Tongue (tissue), 2 donors: ENCODE results near the gene ROBO1. TPM values are rescaled to one million over a fixed set of nuclear protein-coding genes. Genes with fewer than 3 reads are reported as not detected.
A peak's percentile ranks its signal among the peaks of the same experiment; 100 is the strongest.

ENCODE experiments used
- DNase-seq: peaks from one replicate; pipeline ENCODE4 v3.0.0-alpha.2; 2015
- total RNA-seq: library from RNA; depleted of rRNA; stranded (reverse); fragments of >200 nt; gene quantifications from one replicate; pipeline ENCODE4 v1.2.3, GENCODE V29; 2014

Gene ROBO1
- total RNA-seq, 1 donor from 2014 or later = 79.3 TPM

DNA sequence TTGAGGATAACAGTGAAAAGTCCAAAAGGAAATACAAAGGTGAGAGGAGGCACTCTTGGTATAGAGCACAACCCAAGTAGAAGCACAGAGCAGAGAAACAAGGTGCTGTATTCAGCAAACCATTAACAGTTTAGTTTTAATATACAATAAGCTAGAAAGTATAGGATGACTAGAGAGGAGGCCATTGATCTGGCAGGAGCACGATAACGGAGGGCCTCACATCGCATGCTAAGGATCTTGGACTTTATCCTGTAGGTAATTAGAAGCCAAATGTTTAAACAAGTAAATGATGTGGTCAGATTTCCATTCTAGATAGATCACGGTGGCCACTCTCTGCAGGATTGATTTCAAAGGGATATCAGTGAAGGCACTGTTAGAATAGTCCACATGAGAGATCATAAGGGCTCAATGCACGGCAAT lies 935.0 kb downstream of the ROBO1 start:
- DNase-seq = no peak

DNA sequence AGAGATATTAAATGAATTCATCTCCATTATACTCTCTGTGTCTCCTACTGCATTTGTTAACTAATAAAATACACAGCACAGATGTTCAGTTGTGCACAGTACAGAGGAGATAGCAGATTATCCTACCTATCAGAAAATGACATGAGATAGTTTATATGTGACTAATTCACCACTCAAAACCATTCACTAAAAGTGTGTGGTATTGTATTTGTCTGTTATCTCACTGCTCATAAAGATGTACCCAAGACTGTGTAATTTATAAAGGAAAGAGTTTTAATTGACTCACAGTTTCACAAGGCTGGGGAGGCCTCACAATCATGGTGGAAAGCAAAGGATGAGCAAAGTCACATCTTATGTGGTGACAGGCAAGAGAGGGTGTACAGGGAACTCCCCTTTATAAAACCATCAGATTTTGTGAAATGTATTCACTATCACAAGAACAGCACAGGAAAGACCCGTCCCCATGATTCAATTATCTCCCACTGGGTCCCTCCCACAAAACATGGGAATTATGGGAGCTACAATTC lies 936.3 kb downstream of the ROBO1 start:
- DNase-seq = no peak

DNA sequence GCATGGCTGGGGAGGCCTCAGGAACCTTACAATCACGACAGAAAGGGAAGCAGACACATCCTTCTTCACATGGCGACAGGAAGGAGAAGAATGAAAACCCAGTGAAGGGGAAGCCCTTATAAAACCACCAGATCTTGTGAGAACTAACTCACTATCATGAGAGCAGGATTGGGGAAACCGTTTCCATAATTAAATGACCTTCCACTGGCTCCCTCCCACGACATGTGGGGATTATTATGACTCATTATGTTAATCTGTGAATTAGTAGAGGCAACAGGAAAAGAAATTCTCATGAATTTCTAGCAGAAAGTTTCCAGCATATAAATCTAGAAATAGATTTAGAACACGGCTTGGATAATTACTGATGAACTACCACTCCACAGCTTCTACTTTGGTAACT lies 937.3 kb downstream of the ROBO1 start:
- DNase-seq = no peak

DNA sequence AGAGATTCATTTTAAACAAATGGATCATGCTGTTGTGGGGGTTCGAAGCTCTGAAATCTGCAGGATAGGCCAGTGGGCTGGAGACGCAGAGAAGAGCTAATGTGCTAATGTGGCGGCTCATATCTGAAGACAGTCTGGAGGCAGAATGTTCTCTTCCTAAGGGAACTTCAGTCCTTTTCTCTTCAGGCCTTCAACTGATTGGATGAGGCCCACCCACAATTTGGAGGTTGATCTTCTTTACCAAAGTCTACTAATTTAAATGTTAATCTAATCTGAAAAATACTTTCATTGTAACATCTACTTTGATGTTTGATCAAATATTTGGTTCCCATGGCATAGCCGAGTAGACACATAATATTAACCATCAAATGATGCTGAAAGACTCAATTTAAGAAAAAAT lies 940.2 kb downstream of the ROBO1 start:
- DNase-seq = no peak

DNA sequence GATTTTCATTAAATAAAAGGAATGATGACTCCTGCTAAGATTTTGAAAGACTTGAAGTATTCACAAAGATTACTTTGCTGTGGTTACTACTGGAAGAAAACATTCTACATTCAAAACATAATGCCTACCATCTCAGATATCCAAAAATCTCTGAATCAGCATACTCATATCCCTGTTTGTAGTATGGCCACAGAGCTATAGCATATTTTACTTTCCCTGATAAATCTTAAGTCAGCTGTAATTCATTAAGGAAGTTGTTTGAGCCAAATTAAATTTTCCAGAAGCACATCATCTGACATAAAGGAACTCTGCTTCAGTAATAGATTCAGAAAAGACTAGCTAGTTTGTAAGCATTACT lies 942.0 kb downstream of the ROBO1 start:
- DNase-seq = peak; percentile 16

DNA sequence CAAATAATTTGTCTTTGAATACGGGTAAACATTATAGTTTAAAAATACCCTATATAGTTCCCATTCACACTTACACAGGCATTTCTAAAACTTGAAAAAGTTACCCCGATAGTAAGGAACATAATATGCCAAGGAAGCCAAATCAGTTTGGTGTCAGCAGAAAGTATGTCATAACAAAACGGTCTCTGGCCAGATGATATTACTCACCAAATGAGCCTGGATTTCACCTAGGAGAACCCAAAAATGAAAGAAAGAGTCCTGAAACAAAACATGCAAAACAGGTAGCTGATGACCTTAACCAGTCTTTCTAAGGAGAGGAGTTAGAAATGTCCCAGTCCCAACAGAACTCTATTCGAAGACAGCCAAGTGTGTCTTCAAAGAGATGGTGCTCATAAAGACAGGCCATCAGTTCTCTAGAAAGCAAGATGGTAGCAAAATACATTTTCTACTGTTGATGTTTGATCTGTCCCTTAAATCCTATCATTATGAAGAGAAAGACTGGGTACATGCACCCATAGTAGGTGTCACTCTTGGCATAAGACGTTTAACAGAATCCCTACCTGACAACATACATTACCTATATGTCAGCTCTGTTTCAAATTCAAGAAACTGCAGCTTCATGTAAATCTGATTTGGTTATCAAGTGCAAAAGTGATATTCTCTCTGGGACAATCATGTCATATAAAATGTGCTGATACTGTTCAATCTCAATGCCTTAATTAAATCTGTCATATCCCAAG lies 942.5 kb downstream of the ROBO1 start:
- no peak for DNase-seq

DNA sequence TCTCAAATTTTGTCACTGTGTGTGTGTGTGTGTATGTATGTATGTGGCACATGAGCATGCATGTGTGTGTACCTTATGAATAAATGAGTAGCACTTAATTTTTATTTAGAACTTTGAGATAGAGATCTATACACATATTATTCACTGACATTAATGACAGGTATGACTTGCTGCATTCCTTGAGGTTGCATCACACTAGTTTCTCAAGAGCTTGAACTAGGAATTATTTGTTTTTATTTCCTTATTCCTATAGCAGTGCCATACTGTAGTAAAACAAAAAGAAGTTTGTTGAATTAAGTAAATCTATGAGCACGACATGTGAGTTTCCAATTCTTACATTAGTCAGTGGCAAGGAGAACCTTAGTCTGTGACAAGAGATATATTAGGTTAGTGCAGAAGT lies 943.9 kb downstream of the ROBO1 start:
- no peak for DNase-seq

DNA sequence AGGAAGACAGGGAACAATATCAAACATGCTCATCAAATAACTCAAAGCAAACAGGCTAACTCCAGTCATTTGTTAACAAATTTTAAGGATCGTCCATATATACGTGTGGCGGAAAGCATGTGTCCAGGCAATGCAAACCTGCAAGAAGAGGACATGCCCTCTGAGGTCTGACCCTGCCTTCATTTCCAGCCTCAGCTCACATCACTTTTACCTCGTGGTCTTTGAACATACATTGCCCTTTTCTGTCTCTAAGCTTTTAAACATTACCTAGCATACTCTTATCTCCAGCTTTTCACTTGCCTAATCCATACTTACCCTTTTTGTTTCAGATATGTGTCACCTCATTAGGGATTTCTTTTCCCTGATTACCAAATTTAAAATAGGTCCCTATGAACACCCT lies 944.4 kb downstream of the ROBO1 start:
- DNase-seq = no peak

DNA sequence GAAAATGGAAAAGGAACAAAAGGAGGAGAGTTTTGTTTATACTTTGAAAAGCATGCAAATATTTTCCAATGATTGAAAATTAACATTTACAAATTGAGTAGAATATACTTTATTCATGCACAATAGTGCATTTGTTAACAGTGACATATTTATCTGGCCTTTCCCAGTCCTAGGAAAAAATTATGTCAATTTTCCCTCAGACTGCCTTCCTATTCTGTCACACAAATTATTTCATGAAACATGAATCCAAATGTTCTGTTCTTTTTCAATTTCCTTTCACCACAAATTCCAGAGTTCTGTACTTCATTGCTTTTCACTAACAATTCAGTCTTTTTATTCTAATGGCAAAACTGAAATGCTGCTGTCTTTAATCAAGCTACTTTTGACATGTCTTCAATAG lies 945.1 kb downstream of the ROBO1 start:
- DNase-seq = peak; percentile 68

DNA sequence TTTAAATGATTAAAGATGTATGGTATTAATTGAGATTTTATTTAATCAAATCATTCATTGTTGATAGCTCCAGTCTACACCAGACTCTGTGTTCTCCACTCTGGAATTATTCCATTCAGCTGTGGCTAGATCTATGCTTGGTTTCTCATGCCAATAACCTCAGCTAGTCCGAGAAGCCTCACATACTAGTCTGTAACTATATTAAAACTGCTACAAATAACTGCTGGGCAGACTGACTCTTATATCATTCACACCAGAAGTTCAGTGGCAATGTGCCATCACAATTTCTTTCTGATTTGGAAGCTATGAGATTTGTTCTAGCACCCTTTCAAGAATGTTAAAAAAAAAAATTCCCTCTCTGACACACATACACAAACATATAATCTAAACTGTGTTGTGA lies 947.3 kb downstream of the ROBO1 start:
- peak; percentile 35 for DNase-seq

DNA sequence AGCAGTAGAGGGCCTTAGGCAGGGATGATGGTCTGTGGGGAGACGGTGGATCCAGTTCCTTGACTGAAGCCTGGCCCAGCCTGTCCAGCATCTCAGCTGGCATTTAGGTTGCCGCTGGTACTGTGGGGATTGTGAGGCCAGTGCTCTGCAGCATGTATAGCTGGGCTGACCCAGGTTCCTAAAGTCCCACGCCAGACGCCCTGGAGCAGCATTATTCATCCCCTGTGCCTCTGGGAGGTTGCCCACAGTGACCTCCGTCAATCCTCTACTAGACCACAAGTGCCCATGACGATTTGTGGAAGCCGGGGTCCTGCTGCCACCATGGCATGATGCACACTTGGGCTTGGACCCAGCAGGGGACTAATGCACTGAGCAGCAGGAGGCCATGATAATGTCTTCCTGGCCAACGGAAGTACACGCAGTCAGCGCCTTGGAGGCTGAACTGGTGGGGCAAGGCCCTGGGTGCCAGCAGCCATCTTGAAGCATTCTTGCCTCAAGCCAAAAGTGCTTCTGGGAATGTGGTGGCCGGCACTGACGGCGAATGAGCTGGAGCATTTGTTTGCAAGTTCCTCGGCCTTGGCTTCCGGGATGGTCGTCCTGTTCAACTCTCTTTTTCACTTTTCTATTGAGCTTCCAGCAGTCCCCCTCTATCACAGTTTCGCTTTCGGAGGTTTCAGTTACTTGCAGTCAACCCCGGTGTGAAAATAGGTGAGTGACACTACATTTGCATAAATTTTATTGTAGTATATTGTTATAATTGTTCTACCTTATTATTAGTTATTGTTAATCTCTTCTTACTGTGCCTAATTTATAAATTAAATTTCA lies 949.4 kb downstream of the ROBO1 start:
- DNase-seq = no peak

DNA sequence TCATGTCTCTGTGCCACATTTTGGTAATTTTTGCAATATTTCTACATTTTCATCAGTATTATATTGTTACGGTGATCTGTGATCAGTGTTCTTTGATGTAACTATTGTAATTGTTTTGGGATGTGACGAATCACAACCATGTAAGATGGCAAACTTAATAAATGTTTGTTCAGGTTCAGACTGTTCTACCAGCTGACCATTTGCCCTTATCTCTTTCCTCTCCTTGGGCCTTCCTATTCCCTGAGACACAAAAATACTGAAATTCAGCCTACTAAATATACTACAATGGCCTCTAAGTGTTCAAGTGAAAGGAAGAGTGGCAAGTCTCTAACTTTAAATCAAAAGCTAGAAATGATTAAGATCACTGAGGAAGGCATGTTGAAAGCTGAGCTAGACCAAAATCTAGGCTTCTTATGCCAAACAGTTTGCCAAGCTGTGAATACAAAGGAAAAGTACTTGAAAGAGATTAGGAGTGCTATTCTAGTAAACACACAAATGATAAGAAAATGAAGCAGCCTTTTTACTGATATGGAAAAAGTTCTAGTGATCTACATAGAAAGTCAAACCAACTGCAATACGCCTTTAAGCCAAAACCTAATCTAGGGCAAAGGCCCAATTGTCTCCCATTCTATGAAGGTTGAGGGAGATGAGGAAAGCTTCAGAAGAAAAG lies 952.8 kb downstream of the ROBO1 start:
- DNase-seq = no peak

DNA sequence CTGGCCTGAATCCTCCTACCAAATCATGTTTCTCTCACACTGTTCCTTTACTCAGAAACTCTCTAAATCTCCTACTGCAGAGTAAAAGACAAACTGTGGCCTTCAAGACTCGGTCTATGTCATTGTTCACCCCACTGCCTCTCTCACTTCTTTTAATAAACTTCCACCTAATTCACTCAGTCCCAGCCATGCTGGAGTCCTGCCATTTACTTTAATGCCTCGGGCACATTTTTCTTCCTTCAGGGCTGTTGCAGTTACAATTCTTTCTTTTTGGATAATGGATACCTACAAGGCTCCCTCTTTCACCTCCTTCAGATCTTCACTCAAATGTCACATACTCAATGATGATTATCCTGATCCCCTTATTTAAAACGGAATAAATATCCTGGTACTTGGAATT lies 955.6 kb downstream of the ROBO1 start:
- no peak for DNase-seq

DNA sequence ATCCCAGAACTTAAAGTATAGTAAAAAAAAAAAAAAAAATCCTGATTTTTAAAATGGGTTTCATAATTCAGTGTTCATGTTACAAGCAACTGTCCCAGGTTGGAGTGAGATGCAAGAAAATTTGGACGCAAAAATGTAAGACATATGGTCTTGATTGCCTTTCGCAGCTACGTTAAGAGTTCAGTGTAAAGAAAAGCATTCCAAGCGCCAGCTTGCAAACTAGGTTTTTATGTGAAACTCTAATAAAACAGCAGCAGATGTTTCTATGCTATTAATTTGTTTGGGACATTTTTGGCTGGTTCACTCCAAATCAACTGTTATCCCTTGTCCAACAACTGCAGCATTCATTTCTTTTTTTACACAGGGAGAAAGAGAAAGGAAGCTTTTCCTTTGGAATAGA lies 957.8 kb downstream of the ROBO1 start:
- peak; percentile 94 for DNase-seq

DNA sequence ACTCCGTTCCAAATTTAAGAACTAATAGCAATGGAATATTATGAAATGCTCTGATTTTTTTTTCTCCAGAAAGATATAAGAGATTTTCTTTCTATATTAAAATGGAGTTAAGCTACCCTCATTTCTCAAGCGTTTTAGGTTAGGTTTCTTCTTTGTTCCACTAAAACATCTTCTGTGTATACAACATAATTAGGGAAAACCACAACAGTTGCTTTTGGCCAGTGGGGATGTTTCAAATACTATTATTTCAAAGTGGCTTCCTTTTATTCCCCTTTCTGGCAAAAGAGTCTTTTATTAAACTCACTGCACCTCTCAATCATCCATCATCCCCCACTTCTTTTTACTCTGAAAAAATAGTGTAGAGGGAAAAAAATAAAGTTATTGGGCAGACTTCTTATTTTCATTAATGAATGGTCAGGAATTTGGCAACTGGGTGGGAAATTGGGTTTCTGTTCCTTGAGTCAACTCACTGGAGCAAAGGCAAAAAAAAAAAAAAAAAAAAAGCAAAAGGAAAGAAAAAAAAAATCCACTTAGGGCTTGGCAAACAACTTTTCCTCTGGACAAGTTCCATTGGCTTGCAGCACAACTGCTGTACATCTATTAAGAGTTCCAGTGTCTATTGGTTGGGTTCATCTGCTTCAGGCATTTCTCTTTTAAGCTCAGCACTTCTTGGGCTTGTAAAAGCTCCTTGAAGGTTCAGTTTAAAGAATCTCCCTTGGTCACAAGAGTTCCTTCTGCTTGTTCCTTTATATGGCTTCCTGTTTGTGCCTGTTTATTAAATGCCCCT lies 963.4 kb downstream of the ROBO1 start:
- DNase-seq = peak; percentile 83

DNA sequence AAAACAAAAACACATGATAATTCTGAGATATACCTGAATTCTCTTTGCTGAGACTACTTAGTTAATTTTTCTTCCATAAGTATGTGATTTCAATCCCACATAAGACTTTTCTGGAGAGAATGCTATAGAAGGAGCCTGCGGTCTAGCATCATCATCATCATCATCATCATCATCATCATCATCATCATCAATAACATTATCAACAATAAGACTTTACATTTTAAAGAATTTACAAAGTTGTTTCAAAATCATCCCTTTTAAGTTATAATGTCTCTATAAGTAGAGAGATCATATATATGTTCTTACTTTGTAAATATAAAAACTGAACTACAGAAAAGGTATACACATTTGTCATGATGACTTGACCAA lies 965.3 kb downstream of the ROBO1 start:
- DNase-seq = no peak

DNA sequence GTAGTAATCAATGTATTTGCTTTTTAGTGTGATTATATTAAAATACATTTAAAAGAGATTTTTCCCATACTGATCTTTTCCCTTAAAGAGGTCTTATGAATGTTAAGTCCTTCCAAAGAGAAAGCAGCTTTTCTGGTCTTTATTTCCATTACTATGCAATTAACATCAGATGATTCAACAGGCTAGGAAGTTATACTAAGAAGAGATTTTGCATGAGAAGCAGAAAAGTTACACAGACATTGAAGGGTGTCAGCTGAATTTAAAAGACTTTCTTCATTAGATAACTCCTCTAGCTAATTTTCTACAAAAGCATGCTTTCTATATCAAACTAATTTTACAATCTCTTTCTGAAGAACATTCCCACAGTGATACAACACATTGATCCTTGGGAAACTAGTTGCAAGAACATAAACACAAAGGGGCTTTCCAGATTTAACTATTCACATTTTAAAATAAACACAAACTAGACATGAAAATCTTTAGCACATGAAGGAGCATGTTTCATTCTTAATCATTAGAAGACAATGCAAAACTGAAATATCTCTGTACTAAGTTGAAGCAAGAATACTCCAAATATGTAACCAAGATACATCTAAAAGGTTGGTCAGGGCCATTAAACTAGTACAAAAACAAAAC lies 965.8 kb downstream of the ROBO1 start:
- no peak for DNase-seq

DNA sequence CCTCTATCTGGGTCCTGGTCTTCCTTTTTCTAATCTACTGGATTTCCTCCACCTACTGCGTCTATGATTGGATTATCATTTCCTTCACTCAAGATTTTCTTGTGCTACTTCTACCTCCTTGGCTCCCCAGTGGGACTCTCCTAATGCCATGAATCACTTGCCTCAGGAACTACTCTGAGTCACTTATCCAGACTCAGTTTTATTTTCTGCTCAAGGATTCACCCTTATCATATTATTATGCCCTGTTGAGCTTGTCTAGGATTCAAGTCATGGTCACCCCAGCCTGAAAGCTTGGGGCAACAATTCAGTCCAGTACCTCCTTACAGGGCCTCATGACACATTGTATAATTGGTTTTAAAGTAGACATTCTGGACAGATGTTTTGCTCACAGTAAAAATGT lies 968.1 kb downstream of the ROBO1 start:
- no peak for DNase-seq

DNA sequence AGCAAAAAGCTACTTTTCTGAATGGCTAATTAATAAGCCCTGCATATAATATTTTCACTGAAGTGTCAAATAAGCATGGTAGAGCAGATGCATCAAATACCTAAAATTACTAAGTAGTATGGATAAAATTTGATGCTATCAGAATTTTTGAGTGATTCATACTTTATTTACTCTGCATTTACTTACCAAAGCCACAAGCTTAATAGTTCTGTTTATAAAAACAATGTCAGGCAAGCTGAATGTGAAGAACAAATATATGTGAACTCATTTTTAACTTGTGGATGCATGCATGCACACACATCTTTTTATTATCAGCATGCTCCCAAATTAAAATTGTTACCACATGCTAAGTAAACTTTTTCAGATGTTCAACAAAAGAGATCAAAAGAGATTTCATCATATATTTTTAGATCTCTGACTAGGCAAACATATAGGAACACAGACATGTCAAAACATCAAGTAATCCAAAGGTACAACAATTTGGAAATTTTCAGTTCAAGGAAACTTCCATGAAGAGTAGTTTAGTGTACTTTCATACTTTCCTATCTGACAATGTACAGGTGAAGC lies 969.4 kb downstream of the ROBO1 start:
- DNase-seq = peak; percentile 21

DNA sequence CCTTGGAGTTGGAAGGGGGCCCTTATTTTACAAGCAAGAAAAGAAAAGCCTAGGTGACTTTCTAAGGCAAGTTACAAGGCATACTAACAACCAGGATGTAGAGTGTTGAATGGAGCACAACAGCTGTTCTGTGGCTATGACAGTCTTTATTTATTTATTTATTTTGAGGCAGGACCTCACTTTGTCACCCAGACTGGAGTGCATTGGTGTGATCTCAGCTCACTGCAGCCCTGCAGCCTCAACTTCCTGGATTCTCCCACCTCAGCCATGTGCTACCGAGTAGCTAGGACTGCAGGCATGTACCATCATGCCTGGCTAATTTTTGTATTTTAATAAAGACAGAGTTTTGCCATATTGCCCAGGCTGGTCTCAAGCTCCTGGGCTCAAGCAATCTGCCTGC lies 973.4 kb downstream of the ROBO1 start:
- DNase-seq = no peak

DNA sequence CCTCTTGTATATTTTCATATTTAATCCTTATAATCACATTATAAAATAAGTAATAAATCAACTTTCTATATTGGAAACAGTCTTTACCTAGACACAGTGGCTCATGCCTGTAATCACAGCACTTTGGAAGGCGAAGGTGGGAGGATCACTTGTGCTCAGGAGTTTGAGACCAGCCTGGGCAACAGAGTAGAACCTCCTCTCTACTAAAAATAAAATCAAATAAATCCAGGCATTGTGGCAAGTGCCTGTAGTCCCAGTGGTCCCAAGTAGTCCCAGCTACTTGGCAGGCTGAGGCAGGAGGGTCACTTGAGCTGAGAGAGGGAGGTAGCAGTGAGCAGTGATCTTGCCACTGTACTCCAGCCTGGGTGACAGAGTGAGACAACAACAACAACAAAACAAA lies 975.1 kb downstream of the ROBO1 start:
- no peak for DNase-seq

DNA sequence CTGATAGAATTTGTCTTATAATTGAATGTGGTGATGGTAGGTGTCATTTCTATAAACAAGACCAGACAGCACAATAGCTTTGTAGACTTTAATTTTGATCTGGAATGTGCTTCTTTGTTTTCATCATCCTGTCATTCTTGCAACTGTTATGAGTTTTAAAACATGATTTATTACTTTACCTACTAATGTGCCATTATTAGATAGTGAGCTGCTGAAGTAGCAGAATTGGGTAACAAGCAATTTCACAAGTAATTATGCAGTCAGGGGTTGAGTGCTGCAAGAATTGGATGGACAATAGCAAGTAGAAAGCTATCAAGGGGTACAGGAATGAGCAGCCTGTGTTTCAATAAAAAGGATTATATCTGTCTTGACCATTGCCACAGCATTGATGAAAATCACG lies 975.6 kb downstream of the ROBO1 start:
- DNase-seq = no peak
